Measurements from ENCODE around the gene RD3L. TPM values are rescaled to one million over a fixed set of nuclear protein-coding genes. Genes with fewer than 3 reads are reported as not detected.

Gene RD3L
- total and polyA plus RNA-seq, 2 of the 13 experiments (the other 11 are each of a cell fraction or from before 2014, with no cell fraction given), result not detected

DNA sequence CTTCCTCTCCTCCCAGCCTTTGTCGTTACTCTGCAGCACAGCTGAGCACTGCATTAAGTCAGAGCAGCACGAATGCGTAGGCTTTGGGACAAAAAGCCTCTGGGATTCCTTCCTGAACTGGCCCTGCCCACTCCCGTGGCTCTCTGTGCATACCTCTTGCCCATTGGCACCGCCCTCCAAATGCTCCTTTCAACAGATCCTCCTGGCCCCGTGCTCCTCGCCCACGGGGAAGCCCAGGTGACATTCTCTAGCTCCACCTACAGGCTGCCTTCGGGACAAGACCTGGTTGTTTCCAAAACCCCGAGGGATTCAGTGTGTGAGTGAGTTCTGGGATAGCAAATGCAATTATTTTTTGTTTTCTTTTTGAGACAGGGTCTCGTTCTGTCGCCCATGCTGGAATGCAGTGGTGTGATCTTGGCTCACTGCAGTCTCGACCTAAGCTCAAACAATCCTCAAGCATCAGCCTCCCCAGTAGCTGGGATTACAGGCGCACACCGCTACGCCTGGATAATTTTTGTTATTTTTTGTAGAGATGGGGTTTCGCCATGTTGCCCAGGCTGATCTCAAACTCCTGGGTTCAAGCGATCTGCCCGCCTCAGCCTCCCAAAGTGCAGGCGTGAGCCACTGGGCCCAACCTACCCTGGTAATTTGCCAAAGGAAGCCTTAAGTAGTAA, 31.9 kb downstream of the RD3L start (continued):
- TF ChIP-seq ZFP41 (CRISPR knock-in tag; IDR thresholded peaks at IDR 0.05; ENCODE audit: borderline replicate concordance) (no peak), ZNF441 (CRISPR knock-in tag; IDR thresholded peaks at IDR 0.05; ENCODE audit: borderline replicate concordance) (no peak), ZEB1 (IDR thresholded peaks at IDR 0.05; ENCODE audit: insufficient replicate concordance, low read depth) (no peak), SNRNP70 (IDR thresholded peaks at IDR 0.05; ENCODE audit: low read depth, low read length) (no peak), EZH2 (conservative IDR thresholded peaks at IDR 0.05; ENCODE audit: low read depth, low read length) (no peak), ZNF446 (CRISPR knock-in tag; IDR thresholded peaks at IDR 0.05) (no peak), HDAC2 (CRISPR knock-in tag; IDR thresholded peaks at IDR 0.05) (no peak), WIZ (CRISPR knock-in tag; IDR thresholded peaks at IDR 0.05) (no peak), ZNF274 (CRISPR knock-in tag; IDR thresholded peaks at IDR 0.05) (no peak), ZFX (CRISPR knock-in tag; IDR thresholded peaks at IDR 0.05; ENCODE audit: low read depth) (peak; percentile 17; the same call in 1 of the 2 replicates), ZNF10 (CRISPR knock-in tag; IDR thresholded peaks at IDR 0.05; ENCODE audit: borderline replicate concordance, low read depth) (no peak), NFKBIZ (CRISPR knock-in tag; IDR thresholded peaks at IDR 0.05) (no peak), ZNF260 (CRISPR knock-in tag; IDR thresholded peaks at IDR 0.05; ENCODE audit: borderline replicate concordance, low read depth) (no peak), IRX3 (CRISPR knock-in tag; IDR thresholded peaks at IDR 0.05; ENCODE audit: borderline replicate concordance, low read depth) (no peak), ZNF333 (CRISPR knock-in tag; IDR thresholded peaks at IDR 0.05; ENCODE audit: borderline replicate concordance) (no peak), TAF1 (CRISPR knock-in tag; IDR thresholded peaks at IDR 0.05) (no peak), SALL1 (CRISPR knock-in tag; IDR thresholded peaks at IDR 0.05) (peak; percentile 34), RAD21 (CRISPR knock-in tag; IDR thresholded peaks at IDR 0.05) (peak; percentile 85), ZNF703 (CRISPR knock-in tag; IDR thresholded peaks at IDR 0.05; ENCODE audit: borderline replicate concordance) (no peak), SSRP1 (CRISPR knock-in tag; IDR thresholded peaks at IDR 0.05) (no peak), RARG (CRISPR knock-in tag; IDR thresholded peaks at IDR 0.05; ENCODE audit: low read depth) (no peak)
- TF ChIP-seq, protein P1, sequence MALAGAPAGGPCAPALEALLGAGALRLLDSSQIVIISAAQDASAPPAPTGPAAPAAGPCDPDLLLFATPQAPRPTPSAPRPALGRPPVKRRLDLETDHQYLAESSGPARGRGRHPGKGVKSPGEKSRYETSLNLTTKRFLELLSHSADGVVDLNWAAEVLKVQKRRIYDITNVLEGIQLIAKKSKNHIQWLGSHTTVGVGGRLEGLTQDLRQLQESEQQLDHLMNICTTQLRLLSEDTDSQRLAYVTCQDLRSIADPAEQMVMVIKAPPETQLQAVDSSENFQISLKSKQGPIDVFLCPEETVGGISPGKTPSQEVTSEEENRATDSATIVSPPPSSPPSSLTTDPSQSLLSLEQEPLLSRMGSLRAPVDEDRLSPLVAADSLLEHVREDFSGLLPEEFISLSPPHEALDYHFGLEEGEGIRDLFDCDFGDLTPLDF (CRISPR knock-in tag; IDR thresholded peaks at IDR 0.05), result no peak
- TF ChIP-seq, protein P2, sequence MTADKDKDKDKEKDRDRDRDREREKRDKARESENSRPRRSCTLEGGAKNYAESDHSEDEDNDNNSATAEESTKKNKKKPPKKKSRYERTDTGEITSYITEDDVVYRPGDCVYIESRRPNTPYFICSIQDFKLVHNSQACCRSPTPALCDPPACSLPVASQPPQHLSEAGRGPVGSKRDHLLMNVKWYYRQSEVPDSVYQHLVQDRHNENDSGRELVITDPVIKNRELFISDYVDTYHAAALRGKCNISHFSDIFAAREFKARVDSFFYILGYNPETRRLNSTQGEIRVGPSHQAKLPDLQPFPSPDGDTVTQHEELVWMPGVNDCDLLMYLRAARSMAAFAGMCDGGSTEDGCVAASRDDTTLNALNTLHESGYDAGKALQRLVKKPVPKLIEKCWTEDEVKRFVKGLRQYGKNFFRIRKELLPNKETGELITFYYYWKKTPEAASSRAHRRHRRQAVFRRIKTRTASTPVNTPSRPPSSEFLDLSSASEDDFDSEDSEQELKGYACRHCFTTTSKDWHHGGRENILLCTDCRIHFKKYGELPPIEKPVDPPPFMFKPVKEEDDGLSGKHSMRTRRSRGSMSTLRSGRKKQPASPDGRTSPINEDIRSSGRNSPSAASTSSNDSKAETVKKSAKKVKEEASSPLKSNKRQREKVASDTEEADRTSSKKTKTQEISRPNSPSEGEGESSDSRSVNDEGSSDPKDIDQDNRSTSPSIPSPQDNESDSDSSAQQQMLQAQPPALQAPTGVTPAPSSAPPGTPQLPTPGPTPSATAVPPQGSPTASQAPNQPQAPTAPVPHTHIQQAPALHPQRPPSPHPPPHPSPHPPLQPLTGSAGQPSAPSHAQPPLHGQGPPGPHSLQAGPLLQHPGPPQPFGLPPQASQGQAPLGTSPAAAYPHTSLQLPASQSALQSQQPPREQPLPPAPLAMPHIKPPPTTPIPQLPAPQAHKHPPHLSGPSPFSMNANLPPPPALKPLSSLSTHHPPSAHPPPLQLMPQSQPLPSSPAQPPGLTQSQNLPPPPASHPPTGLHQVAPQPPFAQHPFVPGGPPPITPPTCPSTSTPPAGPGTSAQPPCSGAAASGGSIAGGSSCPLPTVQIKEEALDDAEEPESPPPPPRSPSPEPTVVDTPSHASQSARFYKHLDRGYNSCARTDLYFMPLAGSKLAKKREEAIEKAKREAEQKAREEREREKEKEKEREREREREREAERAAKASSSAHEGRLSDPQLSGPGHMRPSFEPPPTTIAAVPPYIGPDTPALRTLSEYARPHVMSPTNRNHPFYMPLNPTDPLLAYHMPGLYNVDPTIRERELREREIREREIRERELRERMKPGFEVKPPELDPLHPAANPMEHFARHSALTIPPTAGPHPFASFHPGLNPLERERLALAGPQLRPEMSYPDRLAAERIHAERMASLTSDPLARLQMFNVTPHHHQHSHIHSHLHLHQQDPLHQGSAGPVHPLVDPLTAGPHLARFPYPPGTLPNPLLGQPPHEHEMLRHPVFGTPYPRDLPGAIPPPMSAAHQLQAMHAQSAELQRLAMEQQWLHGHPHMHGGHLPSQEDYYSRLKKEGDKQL (CRISPR knock-in tag; IDR thresholded peaks at IDR 0.05; ENCODE audit: low read depth), result no peak
- TF ChIP-seq, protein P3, sequence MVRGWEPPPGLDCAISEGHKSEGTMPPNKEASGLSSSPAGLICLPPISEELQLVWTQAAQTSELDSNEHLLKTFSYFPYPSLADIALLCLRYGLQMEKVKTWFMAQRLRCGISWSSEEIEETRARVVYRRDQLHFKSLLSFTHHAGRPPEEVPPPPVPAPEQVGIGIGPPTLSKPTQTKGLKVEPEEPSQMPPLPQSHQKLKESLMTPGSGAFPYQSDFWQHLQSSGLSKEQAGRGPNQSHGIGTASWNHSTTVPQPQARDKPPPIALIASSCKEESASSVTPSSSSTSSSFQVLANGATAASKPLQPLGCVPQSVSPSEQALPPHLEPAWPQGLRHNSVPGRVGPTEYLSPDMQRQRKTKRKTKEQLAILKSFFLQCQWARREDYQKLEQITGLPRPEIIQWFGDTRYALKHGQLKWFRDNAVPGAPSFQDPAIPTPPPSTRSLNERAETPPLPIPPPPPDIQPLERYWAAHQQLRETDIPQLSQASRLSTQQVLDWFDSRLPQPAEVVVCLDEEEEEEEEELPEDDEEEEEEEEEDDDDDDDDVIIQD (CRISPR knock-in tag; IDR thresholded peaks at IDR 0.05; ENCODE audit: low read depth), result no peak
